HCT116 (cell line): Measurements from ENCODE around the gene HTR3B. TPM values are rescaled to one million over a fixed set of nuclear protein-coding genes. Genes with fewer than 3 reads are reported as not detected.

Experiments
- ATAC-seq: fragments of 200-7000 bp; cut with Tn5 transposase; 2 replicates; pipeline ENCODE4 v1.9.1; 2020; ENCODE audit warnings: mild to moderate bottlenecking, moderate library complexity
- BruUV-seq: library from RNA; stranded (reverse); fragments of 400-500 nt; replicated peaks from 2 replicates; lab custom pipeline; 2021; lab: Mats Ljungman, UMichigan
- CTCF ChIA-PET: fragments of 300-600 bp; sonication (Branson Sonifier 250); formaldehyde crosslinking; loops from one replicate; lab custom pipeline; 2021; ENCODE audit warnings: antibody characterized with exemption; lab: Charles Lee
- POLR2A ChIA-PET: fragments of 300-600, 350-600 bp; sonication (Branson Sonifier 250); formaldehyde crosslinking; loops from one replicate; lab custom pipeline; 2021; ENCODE audit warnings: antibody characterized with exemption; lab: Charles Lee
- RAD21 ChIA-PET, 2 experiments: fragments of 300-600 bp; sonication (Branson Sonifier 250); formaldehyde crosslinking; loops; one replicate each; lab custom pipeline; 2023; ENCODE audit warnings: low total read pairs in 2 of 2; ENCODE audit not compliant: uncharacterized antibody in 2 of 2, unreplicated experiment in 2 of 2, low non-redundant PET in 1 of 2; lab: Charles Lee
- DNase-seq: peaks from one replicate; pipeline ENCODE4 v3.0.0-alpha.2; 2010; ENCODE audit warnings: low read depth, low spot score
- H2AFZ ChIP-seq: fragments of 200-600 bp; shearing (Covaris generic), sonication (generic); 2 replicates; pipeline ENCODE4 v1.6.1; 2017; ENCODE audit warnings: low read depth, mixed run types, mixed read lengths, antibody characterized with exemption, low read length; ENCODE audit not compliant: poor library complexity, severe bottlenecking
- H3K27ac ChIP-seq: 2 replicates; pipeline ENCODE4 v1.5.1; 2012; ENCODE audit warnings: low read depth, low read length
- H3K27me3 ChIP-seq: fragments of 200-600 bp; sonication (generic); 2 replicates; pipeline ENCODE4 v1.6.1; 2016; ENCODE audit warnings: mixed run types, low read length, mixed read lengths; ENCODE audit not compliant: insufficient read depth
- H3K36me3 ChIP-seq, 2 experiments: fragments of 200-500 bp in 1 of 2; fragments of 200-600 bp in 1 of 2; sonication (Bioruptor generic) in 1 of 2; sonication (generic) in 1 of 2; 2 replicates each; pipeline versions ENCODE4 v1.5.1 to v1.6.1; 2014 to 2016; ENCODE audit warnings: low read length in 2 of 2, inconsistent platforms in 1 of 2, mixed read lengths in 1 of 2, mixed run types in 1 of 2; ENCODE audit not compliant: insufficient read depth in 2 of 2, control insufficient read depth in 1 of 2
- H3K4me1 ChIP-seq, 2 experiments: fragments of 200-600 bp in 1 of 2; sonication (generic) in 1 of 2; 2 replicates each; pipeline versions ENCODE4 v1.5.1 to v1.6.1; 2012 to 2017; ENCODE audit warnings: low read length in 2 of 2, inconsistent platforms in 1 of 2, mild to moderate bottlenecking in 1 of 2, mixed read lengths in 1 of 2, mixed run types in 1 of 2, moderate library complexity in 1 of 2; ENCODE audit not compliant: insufficient read depth in 2 of 2, control insufficient read depth in 1 of 2
- H3K4me2 ChIP-seq: fragments of 200-600 bp; sonication (generic); 2 replicates; pipeline ENCODE4 v1.6.1; 2017; ENCODE audit warnings: mixed run types, low read length, mixed read lengths
- H3K4me3 ChIP-seq, 2 experiments: fragments of 200-600 bp in 1 of 2; sonication (generic) in 1 of 2; replicated peaks in 1 of 2; 2 replicates each; pipeline ENCODE4 v1.5.1; 2011 to 2016; ENCODE audit warnings: low read length in 2 of 2, control low read depth in 1 of 2, low read depth in 1 of 2, mild to moderate bottlenecking in 1 of 2, mixed read lengths in 1 of 2, mixed run types in 1 of 2
- H3K79me2 ChIP-seq: fragments of 200-600 bp; sonication (generic); 2 replicates; pipeline ENCODE4 v1.6.1; 2017; ENCODE audit warnings: mild to moderate bottlenecking, mixed run types, low read length, moderate library complexity, mixed read lengths; ENCODE audit not compliant: insufficient read depth
- H3K9ac ChIP-seq: fragments of 200-600 bp; sonication (generic); 2 replicates; pipeline ENCODE4 v1.6.1; 2016; ENCODE audit warnings: low read length, mixed read lengths
- H3K9me2 ChIP-seq: fragments of 200-600 bp; sonication (generic), shearing (Covaris generic); 2 replicates; pipeline ENCODE4 v1.6.1; 2017; ENCODE audit warnings: mixed run types, mild to moderate bottlenecking, moderate library complexity; ENCODE audit not compliant: insufficient read depth
- H3K9me3 ChIP-seq, 2 experiments: fragments of 200-500 bp in 1 of 2; fragments of 200-600 bp in 1 of 2; sonication (Bioruptor generic) in 1 of 2; sonication (generic) in 1 of 2; 2 replicates each; pipeline ENCODE4 v1.6.1; 2014 to 2017; ENCODE audit warnings: low read length in 2 of 2, mixed read lengths in 2 of 2, inconsistent platforms in 1 of 2, low read depth in 1 of 2, mild to moderate bottlenecking in 1 of 2, mixed run types in 1 of 2, moderate library complexity in 1 of 2; ENCODE audit not compliant: control insufficient read depth in 1 of 2, insufficient read depth in 1 of 2
- H4K20me1 ChIP-seq: fragments of 200-600 bp; sonication (generic), shearing (Covaris generic); 2 replicates; pipeline ENCODE4 v1.6.1; 2017; ENCODE audit warnings: mixed run types, mild to moderate bottlenecking, moderate library complexity; ENCODE audit not compliant: insufficient read depth
- CEBPB ChIP-seq: IDR thresholded peaks from 2 replicates; pipeline ENCODE4 v1.6.1; 2012; ENCODE audit warnings: low read depth
- EGR1 ChIP-seq: IDR thresholded peaks from 2 replicates; pipeline ENCODE4 v1.6.1; 2012; ENCODE audit warnings: low read depth
- ELF1 ChIP-seq: IDR thresholded peaks from 2 replicates; pipeline ENCODE4 v1.6.1; 2012; ENCODE audit warnings: low read depth, borderline replicate concordance
- EZH2 ChIP-seq: fragments of 200-600 bp; sonication (generic); IDR thresholded peaks from 2 replicates; pipeline ENCODE4 v1.6.1; 2017; ENCODE audit warnings: antibody characterized with exemption, mixed run types
- EZH2phosphoT487 ChIP-seq: fragments of 200-600 bp; IDR thresholded peaks from 2 replicates; pipeline ENCODE4 v1.6.1; 2018; ENCODE audit warnings: antibody characterized with exemption, borderline replicate concordance
- FOSL1 ChIP-seq: IDR thresholded peaks from 2 replicates; pipeline ENCODE4 v1.6.1; 2012; ENCODE audit warnings: low read depth
- JUND ChIP-seq: IDR thresholded peaks from 2 replicates; pipeline ENCODE4 v1.6.1; 2012
- REST ChIP-seq: IDR thresholded peaks from 2 replicates; pipeline ENCODE4 v1.6.1; 2012; ENCODE audit warnings: low read depth
- SRF ChIP-seq: IDR thresholded peaks from 2 replicates; pipeline ENCODE4 v1.6.1; 2012; ENCODE audit warnings: low read depth
- YY1 ChIP-seq: IDR thresholded peaks from 2 replicates; pipeline ENCODE4 v1.6.1; 2011; ENCODE audit warnings: low read length, low read depth, moderate library complexity, mild to moderate bottlenecking; ENCODE audit not compliant: insufficient replicate concordance; ENCODE audit errors: extremely low read depth
- ZFX ChIP-seq: fragments of 450-650 bp; IDR thresholded peaks from 2 replicates; pipeline ENCODE4 v1.6.1; 2017
- ZNF274 ChIP-seq: fragments of 200-500 bp; sonication (Bioruptor generic); IDR thresholded peaks from 2 replicates; pipeline ENCODE4 v1.6.1; 2014; ENCODE audit warnings: mild to moderate bottlenecking, low read depth, low read length, inconsistent platforms
- intact Hi-C: fragments of 100-400 bp; cut with micrococcal nuclease; formaldehyde crosslinking; loops from 2 replicates; pipeline ENCODE4 v1.10.0; 2022
- total RNA-seq: library from RNA; stranded (reverse); gene quantifications from one replicate; pipeline ENCODE4 v1.2.1, GENCODE V29; 2021; ENCODE audit not compliant: unreplicated experiment
- TF ChIP-seq, protein P1 (sequence below): IDR thresholded peaks from 2 replicates; pipeline ENCODE4 v1.6.1; 2012

HTR3B gene
- total RNA-seq, 1 experiment from 2014 or later, result not detected

- no peaks in the 10 kb centered on the region for H4K20me1 ChIP-seq
- ATAC-seq (no peak), DNase-seq (no peak)
- intact Hi-C loops, result no loop called here
- ChIA-PET POLR2A (no interaction called here), CTCF (no interaction called here), RAD21 (no interaction called here)
- no peak overlapping the region for H2AFZ ChIP-seq
- no TSS peak for BruUV-seq
- H3K36me3 ChIP-seq, result no peaks in the 10 kb centered on the region
- H3K27ac ChIP-seq, result no peak overlapping the region
- peaks cover 2 to 9% of the 10 kb centered on the region in 2 experiments; a peak in 3 of 4 replicates for H3K4me1 ChIP-seq
- H3K27me3 ChIP-seq, result no peaks in the 10 kb centered on the region
- H3K4me3 ChIP-seq, result no peak overlapping the region
- no peak for TF ChIP-seq ELF1
- no peak for TF ChIP-seq SRF
- TF ChIP-seq, protein P1, sequence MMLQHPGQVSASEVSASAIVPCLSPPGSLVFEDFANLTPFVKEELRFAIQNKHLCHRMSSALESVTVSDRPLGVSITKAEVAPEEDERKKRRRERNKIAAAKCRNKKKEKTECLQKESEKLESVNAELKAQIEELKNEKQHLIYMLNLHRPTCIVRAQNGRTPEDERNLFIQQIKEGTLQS, result no peak
- no peak for TF ChIP-seq YY1
- no peak for TF ChIP-seq ZFX
- TF ChIP-seq EGR1, result no peak
- TF ChIP-seq ZNF274, result no peak
- TF ChIP-seq EZH2phosphoT487, result no peak
- no peak for TF ChIP-seq REST
- TF ChIP-seq CEBPB, result no peak
- no peak for TF ChIP-seq JUND
- TF ChIP-seq EZH2, result no peak
- no peak for TF ChIP-seq FOSL1
- no peak overlapping the region for H3K9ac ChIP-seq
- H3K9me3 ChIP-seq, result no peaks in the 10 kb centered on the region
- H3K4me2 ChIP-seq, result no peak overlapping the region
- peaks cover 48% of the 10 kb centered on the region for H3K79me2 ChIP-seq
- no peaks in the 10 kb centered on the region for H3K9me2 ChIP-seq
These were observed 40.2 kb upstream of the HTR3B start for GRCh38 chr11:113864410-113864809.
